ENCODE results near the gene CENPVL1. TPM values are rescaled to one million over a fixed set of nuclear protein-coding genes. Genes with fewer than 3 reads are reported as not detected.

The CENPVL1 gene
- polyA plus RNA-seq, 2 of the 4 experiments (the other 2 are of a cell fraction): not detected

DNA sequence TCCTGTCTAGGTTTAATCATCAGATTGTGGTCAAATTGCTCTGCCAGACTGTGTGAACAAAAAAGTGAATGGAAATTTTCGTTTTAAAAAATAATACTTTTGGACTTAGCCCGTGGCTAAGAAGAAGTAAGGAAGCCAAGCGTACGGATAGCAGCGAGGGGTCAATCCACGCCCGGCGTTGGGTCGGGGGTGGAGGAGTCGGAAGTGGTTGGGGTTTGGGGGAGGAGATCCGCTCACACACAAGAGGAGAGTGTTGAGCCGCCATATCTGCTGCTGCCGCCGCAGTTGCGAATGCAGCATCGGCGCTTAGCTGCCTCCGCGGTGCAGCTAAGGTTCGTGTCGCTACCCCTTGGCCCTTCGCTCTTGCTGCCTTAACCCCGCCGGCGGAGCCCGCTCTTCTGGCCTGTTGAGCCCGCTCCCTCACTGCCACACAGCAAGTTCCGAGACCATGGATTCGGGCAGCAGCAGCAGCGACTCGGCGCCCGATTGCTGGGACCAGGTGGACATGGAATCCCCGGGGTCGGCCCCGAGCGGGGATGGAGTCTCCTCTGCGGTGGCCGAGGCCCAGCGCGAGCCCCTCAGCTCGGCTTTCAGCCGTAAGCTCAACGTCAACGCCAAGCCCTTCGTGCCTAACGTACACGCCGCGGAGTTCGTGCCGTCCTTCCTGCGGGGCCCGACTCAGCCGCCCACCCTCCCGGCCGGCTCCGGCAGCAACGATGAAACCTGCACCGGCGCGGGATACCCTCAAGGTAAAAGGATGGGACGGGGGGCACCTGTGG is 33.1 kb downstream of the CENPVL1 start, which contains the start of gene GSPT2:
GSPT2 (plus strand) TSS at position 264 of the 779 bp plus-strand sequence; CDS start at position 449, 185 bp downstream.
- WGBS (ENCODE audit: missing lambda C conversion rate): 3% methylated on average over 16 of the region's 63 CpGs
- CTCF ChIA-PET: no interaction called here
- DNase-seq (ENCODE audit: low read depth in 1 of 2, low spot score in 1 of 2) (peak; percentile 30 to 83), ATAC-seq (peak; percentile 99), FAIRE-seq (peak; percentile 61)
- peak within 1 kb of the TSS; percentile 65 for H3K4me3 ChIP-seq
- peaks cover 13% of the 10 kb centered on the region for H3K9me3 ChIP-seq
- peak within 1 kb of the TSS; percentile 71 for H3K4me2 ChIP-seq
- peak within 1 kb of the TSS; percentile 81 to 91 for H3K27ac ChIP-seq
- POLR2A ChIA-PET: interaction anchor here (1.0 to 1.3 kb wide), 2 partner anchors 60 to 150 kb away, joined by 5 to 6 read pairs; partner anchors contain the start of gene MAGED1
- H3K4me1 ChIP-seq: peaks cover 4% of the 10 kb centered on the region; the same call in 1 of the 3 replicates
- no peak for TF ChIP-seq PHF8 (IDR thresholded peaks at IDR 0.05; ENCODE audit: borderline replicate concordance, low read depth)
- no peak for TF ChIP-seq RARB (CRISPR knock-in tag; IDR thresholded peaks at IDR 0.05)
- no peak for TF ChIP-seq EP300 (IDR thresholded peaks at IDR 0.05)
- TF ChIP-seq RNF2 (IDR thresholded peaks at IDR 0.05; ENCODE audit: borderline replicate concordance, low read depth): no peak
- TF ChIP-seq MAZ (IDR thresholded peaks at IDR 0.05; ENCODE audit: borderline replicate concordance, low read depth, low read length): no peak
- no peak for TF ChIP-seq EHF (CRISPR knock-in tag; IDR thresholded peaks at IDR 0.05)
- no peak for TF ChIP-seq CBX8 (IDR thresholded peaks at IDR 0.05)
- TF ChIP-seq MAX (IDR thresholded peaks at IDR 0.05): peak; percentile 74; the same call in 1 of the 2 replicates
- TF ChIP-seq KDM5A (IDR thresholded peaks at IDR 0.05): no peak
- no peak for TF ChIP-seq HDAC2 (IDR thresholded peaks at IDR 0.05)
- no peak for TF ChIP-seq ELK1 (IDR thresholded peaks at IDR 0.05; ENCODE audit: low read depth, low read length)
- no peak for TF ChIP-seq SMC3 (IDR thresholded peaks at IDR 0.05)
- peak; percentile 89 for TF ChIP-seq POLR2A (IDR thresholded peaks at IDR 0.05; ENCODE audit: low read length)
- TF ChIP-seq NR3C1 (IDR thresholded peaks at IDR 0.05): no peak
- no peak for TF ChIP-seq TFCP2L1 (CRISPR knock-in tag; IDR thresholded peaks at IDR 0.05)
- TF ChIP-seq ZC3H11A (IDR thresholded peaks at IDR 0.05): no peak
- peak in 1 of 2 experiments; percentile 41; a peak in 1 of 5 replicates for TF ChIP-seq JUN (IDR thresholded peaks at IDR 0.05)
- TF ChIP-seq BCL3 (IDR thresholded peaks at IDR 0.05): 0 out of 3 replicates have a peak, but pooled peaks have one; percentile 22
- TF ChIP-seq NFE2L2 (conservative IDR thresholded peaks at IDR 0.05; ENCODE audit: low read length): no peak
- no peak for TF ChIP-seq ESRRA (IDR thresholded peaks at IDR 0.05; ENCODE audit: borderline replicate concordance, low read length)
- TF ChIP-seq ZNF302 (CRISPR knock-in tag; IDR thresholded peaks at IDR 0.05): no peak
- no peak for TF ChIP-seq ZFP36 (IDR thresholded peaks at IDR 0.05; ENCODE audit: borderline replicate concordance, partially characterized antibody)
- TF ChIP-seq NPAS2 (CRISPR knock-in tag; IDR thresholded peaks at IDR 0.05; ENCODE audit: borderline replicate concordance): no peak
- no peak for TF ChIP-seq BHLHE40 (IDR thresholded peaks at IDR 0.05; ENCODE audit: low read depth, low read length)
- TF ChIP-seq SREBF2 (IDR thresholded peaks at IDR 0.05): no peak
- no peak for TF ChIP-seq CEBPB (IDR thresholded peaks at IDR 0.05)
- no peak for TF ChIP-seq HOXB13 (CRISPR knock-in tag; IDR thresholded peaks at IDR 0.05; ENCODE audit: low read depth)
- no peak for TF ChIP-seq MAFK (IDR thresholded peaks at IDR 0.05; ENCODE audit: partially characterized antibody)
- TF ChIP-seq HOXA7 (CRISPR knock-in tag; IDR thresholded peaks at IDR 0.05): no peak
- TF ChIP-seq CHD2 (IDR thresholded peaks at IDR 0.05; ENCODE audit: low read length, partially characterized antibody): no peak
- TF ChIP-seq FOXS1 (CRISPR knock-in tag; IDR thresholded peaks at IDR 0.05): no peak
- TF ChIP-seq FOSL2 (IDR thresholded peaks at IDR 0.05): no peak
- TF ChIP-seq FOSL2 (CRISPR knock-in tag; IDR thresholded peaks at IDR 0.05): no peak

Data from A549 (cell line).